Activated CD4-positive, CD25-positive, alpha-beta regulatory T cell treated with anti-CD3 and anti-CD28 coated beads, Interleukin-2, amount 50 U/mL, for 24 hours (primary cell): ENCODE measurements around the gene LANCL2.
A peak's percentile ranks its signal among the peaks of the same experiment; 100 is the strongest.

ENCODE experiments used
- ATAC-seq, 2 donors: fragments of 150-1000 bp; cut with Tn5 transposase; one replicate each; pipeline ENCODE4 v1.10.0; 2021; ENCODE audit warnings: mild to moderate bottlenecking in 1 of 2, moderate library complexity in 1 of 2

Gene LANCL2

DNA sequence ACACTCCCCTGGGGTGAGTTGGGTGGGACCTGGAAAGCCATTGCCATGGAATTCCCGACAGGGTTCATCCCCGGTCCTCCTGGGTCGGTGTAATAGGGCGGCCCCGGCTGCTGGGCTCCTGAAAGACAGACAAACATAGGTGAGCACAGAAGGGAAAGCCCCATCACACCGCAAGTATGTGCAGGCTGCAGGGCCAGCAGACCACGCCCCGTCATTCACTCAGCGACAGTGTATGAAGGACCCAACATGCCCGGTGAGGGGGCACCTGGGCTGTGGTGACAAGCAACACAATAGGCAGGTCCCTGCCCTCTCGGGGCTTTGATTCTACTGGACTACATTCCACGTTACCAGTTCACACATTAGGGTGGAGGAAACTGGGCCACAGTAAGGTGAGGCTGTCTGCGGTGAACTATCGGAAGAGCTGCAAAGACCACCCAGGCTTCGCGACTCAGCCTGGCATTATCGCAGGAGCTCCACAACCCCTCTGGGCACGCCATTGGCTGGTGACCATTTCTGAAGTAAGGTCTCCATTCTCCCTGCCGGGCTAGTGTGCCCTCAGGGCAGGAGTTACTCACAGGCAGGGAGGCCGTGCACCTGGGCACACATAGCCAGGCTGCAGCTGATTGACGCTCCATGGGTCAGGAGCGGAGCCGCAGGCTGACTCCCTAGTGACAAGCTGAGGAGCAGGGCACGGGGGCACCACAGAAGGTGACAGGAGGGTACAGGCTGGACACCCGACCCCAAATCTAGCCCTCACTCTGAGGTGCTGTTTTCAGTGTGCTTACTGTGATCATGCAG, 108.0 kb downstream of the LANCL2 start:
- peak in 1 of 2 donors; percentile 52 for ATAC-seq

DNA sequence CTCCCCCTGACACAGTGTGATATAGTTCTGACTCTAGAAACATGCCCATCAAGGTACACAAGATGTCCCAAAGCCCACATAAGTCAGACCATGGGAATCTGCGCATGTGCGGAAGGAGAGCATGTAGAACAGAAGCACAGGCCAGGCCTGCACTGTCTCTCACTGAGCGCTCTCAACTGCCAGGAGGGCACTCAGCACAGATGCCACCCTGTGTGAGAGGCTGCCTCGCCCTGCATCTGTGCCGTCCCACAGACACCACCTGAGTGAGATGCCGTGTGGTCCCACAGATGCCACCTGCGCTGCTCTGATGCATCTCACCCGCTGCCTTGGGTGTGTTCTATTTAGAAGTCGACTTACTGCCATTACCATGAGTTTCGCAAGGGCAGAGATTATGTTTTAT, 108.8 kb downstream of the LANCL2 start:
- no peak for ATAC-seq

DNA sequence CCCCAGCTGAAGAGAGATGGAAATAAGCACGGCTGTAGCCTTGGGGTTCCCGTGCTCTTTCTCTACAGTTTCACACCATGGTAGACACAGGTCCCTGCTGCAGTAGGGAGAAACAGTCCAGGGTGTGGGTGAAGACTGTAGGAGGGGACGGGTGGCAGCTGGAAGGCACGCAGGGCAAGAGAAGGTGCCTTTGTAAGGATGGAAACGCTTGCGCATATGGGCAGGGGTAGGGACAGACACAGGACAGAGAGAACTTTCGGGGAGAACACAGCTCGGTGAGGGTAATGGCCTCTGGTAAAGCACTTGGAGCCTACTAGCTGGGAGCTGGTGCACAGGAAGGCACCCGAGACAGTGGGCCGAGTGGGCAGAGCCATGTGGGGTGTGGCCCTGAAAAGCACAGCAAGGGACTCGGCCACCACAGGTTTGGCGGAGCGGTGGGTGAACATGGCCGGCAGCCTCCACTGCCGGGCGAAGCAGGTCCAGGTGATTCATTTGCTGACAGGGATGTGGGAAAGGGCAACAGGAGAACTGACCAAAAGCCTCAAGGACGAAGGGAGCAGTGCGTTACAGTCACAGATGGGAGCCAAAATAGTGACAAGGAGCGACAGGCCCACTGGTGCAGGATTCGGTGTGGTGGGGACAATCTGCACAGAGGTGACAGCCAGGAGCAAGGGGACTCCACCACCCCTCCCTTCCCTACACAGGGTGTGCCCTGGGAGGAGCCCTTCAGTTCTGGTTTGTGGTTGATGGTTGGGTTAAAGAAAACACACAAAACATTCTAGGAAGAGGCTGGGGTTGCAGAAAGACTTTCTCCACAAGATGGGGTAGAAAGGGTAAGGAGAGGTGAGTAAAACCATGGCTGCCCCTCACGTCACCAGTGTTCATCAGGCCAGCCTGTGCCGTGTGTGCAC, 110.1 kb downstream of the LANCL2 start:
- ATAC-seq, result peak; percentile 27 to 34

DNA sequence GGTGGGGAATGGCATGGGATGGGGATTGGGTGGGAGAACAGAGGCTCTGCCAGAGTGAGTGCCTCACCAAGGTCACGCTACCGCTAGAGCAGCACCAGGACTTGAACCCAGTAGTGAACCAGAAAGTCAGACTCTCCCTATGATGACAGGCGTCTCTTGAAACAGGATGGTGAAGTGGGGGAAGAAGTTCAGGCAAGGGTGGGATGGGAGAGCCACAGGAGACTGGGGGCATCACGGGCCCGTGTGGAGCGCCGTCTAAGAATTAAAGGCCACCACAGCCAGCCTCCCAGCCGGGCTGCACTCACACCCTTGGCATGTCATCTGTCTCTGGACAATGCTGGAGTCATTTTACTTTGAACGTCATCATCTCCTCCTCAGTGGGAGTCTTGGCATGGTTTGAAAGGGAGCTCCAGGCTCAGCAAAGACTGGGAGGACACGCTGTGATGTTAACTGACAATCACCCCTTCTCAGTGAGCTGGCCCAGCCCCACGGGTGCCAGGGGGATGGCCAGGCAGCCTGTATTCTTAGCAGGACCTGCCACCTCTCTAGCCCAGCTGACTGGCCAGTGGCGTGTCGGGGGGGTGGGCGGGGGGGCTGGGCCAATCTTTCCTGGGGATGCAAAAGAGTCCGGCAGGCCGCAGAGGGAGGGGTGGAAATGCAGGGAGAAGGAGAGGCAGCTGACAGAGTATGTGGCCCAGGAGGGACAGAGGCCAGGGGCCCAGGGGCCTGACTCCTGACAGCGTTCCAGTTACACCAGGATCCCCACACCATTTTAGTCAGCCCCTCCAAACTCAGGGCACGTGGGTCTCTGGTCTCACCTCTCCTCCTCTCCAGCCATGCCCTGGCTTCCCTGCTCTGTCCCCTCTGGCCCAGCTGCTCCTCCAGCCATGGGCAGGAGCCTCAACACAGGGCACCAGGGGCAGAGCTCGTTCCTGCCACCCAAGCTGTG, 111.0 kb downstream of the LANCL2 start:
- ATAC-seq, result no peak

DNA sequence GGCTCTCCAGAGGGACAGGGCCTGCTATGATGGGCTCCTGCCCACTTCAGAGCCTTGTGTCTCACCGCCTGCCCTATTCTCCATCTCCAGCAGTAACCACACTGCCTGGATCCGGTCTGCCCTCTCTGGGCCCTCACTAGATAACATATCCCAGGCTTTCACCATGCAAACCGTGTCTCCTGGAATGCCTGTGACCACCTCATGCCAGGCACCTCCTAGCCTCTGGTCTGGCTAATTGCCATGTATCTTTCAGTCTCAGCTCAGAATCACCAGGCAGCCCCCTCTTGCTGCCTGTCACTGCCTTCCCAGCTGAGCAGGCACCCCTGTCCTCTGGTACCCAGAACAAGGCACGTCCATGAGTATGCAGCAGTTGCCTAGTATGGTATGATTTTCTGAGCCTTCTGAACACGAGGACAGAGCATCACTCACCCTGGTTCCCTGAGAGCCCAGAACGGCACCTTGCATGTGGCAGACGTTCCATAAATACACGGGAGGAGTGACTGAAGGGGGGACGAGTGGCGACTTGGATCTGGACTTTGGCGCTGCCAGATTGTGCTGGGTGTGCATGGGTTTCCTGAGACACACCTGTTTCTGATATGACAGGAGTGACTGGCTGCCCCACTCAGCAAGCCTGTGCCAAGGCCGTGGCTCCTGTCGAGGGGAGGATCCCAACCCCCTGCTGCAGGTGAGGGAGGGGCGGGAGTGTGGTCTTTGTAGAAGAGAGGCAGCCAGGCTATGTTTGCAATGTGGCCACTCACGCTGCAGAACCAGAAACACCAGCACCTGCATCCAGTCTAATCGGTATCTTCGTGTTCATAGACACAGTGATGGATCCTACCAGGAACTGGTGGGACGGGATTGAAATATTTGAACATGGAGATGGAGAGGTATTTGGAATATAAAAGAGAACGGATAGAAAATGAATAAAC, 112.0 kb downstream of the LANCL2 start:
- ATAC-seq, result no peak

DNA sequence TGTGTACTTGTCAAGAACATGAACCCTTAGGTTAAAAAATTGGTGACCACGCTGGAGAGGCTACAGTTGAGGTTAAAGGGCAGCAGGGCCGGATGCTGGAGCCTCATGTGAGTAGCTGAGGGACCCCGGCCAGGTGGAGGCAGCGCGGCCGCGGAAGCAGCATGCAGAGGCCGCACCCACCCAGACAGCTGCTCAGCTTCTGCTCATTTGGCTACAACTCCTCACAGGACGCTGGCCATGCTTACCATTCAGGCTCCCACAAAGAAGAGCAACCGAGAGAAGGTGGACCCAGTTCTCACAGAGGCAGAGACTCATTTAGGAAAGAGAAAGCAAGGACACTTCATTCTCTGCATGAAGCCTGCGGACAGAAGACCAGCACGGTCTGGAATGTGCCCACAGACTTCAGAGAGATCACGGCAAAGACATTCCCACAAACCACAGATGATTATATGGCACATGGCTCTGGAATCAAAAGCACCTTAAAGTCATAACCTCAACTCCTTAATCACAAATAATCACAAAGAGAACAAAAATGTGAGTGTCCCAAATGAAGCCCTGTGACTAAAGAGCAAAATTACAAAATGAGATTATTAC, 112.7 kb downstream of the LANCL2 start:
- ATAC-seq, result no peak

DNA sequence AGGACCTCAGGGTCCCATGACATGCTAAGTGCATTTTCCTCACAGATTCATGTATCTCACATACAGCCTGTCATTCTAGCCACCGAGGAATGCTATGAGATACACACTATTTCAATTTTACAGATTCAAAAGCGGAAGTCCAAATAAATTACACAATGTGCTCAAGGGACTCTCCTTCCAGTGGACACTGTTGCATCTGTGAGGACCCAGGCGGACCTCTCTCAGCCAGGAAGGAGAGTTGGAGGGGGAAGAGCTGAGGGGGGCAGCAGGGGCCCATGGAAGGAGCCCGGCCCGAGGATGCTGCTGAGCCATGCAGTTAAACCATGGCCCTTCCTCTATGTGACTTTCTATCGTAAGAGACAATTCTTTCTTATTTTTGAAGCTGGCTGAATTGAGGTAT, 113.6 kb downstream of the LANCL2 start:
- no peak for ATAC-seq

DNA sequence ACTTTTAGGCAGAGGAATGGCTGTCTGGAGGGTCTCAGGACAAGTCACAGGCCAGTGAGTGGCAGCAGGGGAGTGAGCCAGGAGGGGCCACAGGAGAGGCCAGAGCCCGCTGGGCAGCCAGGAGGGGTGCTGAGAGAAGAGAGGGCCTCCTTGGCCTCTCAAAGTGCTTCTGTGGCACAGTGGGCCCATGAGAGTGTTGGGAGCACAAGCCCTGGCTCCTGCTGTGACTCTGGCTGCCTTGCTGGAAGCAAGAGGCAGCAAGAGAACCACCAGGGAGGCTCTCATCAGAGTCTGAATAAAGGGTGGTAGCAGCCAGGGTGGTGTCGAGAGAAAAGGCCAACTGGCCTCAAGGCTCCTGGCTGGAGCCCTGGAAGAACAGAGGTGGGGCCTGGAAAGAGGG, 116.0 kb downstream of the LANCL2 start:
- no peak for ATAC-seq

DNA sequence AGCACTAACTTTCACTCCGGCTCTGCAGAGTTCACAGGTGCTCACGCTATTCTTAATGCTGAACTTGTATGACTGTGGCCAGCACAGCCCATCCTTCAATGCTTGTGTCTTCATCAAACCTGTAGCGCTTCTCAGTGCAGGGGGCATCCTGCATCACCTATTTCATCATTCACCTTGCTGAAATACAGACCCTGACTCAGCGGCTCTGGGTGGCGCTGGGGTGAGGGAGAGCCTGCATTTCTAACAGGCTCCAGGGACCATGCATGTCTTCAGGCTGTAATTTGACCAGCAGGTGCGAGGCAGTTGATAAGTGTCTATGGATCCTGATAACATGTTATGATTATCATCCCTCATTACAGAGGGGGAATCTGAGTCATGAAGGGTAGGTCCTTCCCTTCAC, 117.9 kb downstream of the LANCL2 start:
- ATAC-seq, result peak in 1 of 2 donors; percentile 22
